Measurements from ENCODE around the gene ACSF3.

Gene ACSF3

DNA sequence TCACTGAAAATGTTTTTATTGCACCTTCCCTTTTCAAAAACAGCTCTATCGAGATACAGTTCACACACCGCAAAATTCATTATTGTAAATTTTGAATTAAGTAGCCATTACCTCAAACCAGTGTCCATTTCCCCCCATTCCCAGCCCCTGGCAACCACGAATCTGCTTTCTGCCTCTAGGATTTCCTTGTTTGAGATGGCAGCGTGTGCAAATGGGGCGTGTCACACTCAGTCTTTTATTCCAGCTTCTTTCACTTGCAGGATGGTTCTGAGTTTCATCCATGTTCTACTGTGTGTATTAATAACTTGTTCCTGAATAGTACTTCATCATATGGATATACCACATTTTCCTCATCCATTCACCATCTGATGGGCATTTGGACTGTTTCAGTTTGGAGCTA lies 14.8 kb downstream of the ACSF3 start:
- no peak for DNase-seq (ENCODE audit: low read depth in 3 of 3, low spot score in 1 of 3)

DNA sequence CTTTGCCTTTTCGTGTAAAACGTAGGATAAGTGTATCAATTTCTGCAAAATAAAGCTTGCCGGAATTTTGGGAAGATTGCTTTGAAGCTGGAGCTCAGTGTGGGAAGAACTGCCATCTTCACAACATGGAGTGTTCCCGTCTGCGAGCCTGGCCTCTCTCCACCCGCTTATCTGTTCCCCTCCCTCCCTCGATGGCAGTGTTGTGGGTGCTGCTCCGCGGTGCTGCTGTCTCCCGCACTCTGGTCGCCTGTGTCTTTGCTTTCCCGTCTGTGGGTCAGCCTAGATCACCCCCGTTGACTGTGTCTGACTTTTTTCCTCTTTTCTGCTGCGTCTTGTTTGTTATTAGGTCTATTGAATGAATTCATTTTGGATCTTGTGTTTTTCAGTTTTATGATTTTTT lies 17.0 kb downstream of the ACSF3 start:
- DNase-seq (ENCODE audit: low read depth in 3 of 3, low spot score in 1 of 3) = no peak

DNA sequence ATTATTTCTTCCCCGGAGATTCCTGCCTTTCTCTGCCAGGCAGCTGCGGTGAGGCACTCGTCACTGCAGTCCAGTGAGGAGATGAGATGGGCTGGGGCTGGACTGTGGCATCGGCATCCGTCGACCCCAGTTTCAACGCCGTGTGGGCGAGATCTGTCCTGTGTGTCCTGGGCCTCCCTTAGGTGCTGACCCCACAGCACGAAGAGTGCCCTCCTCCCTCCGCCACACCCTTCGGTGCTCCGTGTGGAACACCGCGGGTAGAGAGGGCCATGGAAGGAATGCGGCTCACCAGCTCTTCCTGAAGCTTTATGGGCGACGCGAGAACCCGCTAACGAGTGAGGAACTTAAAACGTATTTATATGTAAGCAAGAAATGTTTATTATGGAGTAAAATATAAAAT lies 17.6 kb downstream of the ACSF3 start:
- DNase-seq (ENCODE audit: low read depth in 3 of 3, low spot score in 1 of 3) = no peak

DNA sequence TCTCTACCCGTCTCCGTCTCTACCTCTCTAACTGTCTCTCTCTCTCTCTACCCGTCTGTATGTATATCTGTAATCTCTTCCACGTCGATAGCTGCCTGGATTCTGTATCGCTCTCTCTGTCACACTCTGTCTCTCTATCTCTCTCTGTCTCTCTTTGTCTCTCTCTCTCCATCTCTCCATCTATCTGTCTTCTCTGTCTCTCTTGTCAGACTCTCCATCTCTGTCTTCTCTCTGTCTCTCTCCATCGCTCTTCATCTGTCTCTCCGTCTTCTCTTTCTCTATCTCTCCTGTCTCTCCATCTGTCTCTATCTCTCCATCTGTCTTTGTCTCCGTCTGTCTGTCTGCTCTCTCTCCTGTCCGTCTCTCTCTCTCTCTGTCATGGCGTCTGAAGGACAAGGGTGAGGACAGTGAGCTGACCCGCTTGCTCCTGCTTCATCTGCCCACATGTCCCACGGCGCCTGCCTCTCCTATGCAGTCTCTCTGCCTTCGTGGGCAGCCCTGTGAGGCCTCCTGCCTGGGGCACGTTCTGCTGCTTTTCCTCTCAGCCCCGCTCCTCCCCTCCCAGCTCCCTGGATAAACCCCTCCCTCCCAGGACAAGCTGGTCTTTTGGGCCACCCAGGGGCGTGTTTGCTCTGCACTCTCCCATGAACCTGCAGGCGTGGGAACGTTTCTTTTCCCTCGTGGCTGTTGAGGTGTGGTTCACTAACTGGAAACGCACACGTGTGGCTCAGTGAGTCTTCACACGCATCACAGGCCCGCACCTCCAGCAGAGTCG lies 18.9 kb downstream of the ACSF3 start:
- no peak for DNase-seq (ENCODE audit: low read depth in 3 of 3, low spot score in 1 of 3)

DNA sequence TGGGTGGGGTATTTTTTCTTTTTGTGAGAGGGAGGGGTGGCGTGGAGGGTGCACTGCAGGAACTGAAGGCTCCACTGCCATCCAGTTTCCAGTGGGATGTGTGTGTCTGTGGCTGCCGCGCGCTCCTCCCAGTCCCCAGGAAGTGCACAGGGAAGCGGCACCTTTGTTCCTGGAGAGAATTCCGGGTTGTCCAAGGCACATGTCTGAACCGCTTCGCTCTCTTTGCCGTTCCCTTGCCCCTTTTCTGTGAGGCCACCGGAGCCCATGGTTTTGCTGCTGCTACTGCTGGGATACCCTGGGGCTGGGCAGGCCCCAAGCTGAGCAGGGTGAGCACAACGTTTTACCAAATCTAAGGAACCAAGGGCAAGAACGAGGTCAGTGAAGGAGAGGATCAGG lies 19.5 kb downstream of the ACSF3 start:
- no peak for DNase-seq (ENCODE audit: low read depth in 3 of 3, low spot score in 1 of 3)

DNA sequence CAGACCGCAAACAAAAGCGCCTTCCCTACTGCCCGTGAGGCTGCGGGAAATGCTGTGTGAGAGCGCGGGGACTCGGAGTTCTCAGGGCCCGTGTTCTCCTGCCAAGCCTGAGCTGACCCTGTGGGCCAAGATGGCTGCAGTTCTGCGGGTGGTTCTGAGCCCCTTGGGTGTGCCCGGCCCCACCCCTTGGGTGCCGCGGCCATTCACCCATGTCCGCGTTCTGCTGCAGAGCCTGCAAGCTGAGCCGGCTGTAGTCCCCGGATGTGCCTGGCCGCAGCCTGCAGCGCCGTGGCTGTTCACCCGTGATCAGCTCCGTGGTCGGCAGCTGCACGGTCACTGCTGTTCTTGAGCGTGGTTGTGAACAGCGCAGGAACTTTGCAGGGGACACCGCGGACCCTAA lies 20.0 kb downstream of the ACSF3 start:
- DNase-seq (ENCODE audit: low read depth in 3 of 3, low spot score in 1 of 3) = no peak

DNA sequence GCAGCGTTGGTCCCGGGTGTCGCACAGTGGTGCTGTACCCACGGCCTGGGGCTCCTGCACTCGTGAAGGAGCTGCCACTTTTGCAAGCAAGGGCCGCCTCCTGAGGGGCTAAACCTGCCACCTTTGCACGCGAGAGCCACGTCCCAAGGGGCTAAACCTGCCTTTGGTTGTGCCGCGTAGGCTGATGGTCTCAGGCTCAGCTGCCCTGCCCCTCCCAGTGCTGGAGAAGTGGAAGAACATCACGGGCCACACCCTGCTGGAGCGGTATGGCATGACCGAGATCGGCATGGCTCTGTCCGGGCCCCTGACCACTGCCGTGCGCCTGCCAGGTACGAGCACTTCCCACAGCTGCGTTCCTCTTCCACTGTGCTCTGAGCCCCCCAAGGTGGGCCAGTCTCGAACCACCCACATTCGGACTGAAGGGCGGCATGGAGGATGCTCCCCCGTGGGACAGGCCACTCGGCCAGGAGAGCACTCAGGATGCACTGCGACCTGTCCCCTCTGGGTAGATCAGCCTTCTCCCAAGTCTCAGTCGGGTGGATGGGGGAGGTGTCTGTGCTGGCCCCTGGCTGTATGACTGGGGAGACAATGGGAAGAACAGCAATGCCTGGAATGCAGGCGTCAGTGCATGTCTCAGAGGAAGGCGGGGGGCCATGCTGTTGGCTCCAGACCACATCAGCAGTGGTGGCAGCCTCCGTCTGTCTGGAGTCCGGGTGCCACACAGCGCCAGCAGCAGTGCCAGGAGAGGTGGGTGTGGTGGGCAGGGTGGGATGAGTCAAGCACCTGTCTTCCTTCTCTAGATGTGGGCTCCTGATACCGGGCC lies 20.7 kb downstream of the ACSF3 start:
- DNase-seq (ENCODE audit: low read depth in 3 of 3, low spot score in 1 of 3) = no peak

DNA sequence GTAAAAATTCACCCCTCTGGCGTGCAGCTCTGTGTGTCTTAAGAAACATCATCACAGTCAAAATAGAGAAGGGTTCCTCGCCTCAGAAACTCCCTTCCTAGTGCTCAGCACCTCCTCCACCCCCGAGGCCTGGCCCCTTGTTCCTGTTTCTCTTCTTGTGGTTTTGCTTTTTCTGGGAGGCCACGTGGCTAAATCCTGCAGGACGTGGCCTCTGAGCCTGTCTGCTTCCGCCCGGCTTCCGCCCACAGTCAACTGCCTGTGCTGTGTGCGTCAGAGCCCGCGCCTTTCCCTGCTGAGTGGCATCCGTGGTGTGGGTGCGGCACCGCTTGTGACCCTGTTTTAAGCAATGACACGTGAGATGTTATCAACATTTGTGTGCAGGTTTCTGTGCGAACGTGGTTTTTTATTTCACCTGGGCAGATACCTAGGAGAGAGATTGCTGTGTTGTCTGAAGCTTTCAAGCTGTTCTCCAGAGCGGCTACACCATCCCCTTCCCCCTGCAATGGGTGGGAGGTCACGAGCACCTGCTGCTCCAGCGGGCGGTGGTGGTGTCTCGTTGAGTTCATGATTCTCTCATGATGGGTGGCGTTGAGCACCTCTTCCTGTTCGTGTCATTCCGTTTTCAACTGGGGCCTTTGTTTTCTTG lies 21.7 kb downstream of the ACSF3 start:
- DNase-seq (ENCODE audit: low read depth in 3 of 3, low spot score in 1 of 3) = peak; percentile 59 to 74 (median 72)

DNA sequence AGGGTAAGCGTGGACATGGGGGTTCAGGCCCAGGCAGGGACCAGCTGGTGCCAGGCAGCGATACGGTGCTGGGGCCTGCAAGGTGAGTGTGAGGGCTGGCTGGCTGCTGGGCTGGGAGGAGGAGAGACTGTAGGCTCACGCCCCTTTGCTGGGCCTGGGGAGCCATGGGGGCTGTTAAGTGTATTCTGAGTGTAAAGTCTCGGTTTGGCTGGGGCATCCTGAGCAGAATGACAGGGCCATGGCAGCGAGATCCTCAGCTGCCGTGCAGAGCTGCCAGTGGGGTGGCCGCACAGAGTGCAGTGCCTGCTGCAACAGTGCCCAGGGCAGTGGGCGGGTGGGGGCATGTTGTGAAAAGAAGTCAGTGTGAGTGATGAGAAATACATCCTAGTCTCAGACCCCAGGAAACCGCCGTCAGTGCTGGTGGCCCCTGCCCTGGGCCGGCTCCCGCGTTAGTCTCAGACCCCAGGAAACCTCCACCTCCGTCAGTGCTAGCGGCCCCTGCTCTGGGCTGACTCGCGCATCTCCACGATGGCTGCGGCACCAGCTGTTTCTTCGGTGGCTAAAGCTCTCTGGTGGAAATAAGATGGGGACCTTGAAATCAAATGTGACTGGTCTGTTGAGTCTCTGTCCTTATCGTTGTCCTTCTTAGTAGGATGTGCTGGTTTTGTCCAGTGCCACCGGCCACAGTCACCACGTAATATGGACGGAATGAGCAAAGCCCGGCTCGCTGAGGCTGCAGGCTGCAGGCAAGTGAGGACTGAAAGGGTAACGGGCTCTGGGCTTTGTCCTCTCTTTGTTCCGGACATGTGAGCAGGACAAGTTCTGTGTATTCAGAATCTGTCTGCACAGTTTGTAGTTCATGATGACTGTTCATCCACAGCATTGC lies 22.9 kb downstream of the ACSF3 start:
- no peak for DNase-seq (ENCODE audit: low read depth in 3 of 3, low spot score in 1 of 3)

DNA sequence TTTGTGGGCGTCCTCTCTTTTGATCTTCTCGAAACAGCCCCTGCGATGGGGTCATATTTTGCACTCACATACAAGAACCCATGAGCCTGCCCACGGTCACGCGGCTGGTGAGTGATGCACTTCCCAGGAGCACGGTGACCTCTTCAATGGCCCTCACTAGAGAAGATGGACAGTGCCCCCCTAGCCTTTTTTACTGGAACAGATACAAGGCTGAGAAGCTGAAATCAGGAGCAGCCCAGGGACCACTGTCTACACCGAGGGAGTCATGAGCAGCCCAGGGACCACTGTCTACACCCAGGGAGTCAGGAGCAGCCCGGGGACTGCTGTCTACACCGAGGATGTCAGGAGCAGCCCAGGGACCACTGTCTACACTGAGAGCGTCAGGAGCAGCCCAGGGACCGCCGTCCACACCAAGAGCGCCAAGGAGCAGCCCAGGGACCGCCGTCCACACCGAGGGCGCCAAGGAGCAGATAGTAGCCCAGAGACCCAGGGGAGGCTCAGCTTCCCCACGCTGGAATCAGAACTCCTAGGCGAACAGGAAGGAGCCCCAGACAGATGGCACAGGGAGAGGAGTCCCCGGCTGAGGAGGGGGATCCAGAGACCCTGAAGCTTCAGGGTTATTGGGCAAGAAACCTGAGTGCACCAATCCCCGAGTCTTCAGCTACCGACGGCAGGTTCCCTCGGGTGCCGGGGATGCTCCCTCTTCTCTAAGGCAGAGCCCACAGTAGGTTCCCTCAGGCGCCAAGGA lies 23.7 kb downstream of the ACSF3 start:
- DNase-seq (ENCODE audit: low read depth in 3 of 3, low spot score in 1 of 3) = no peak

DNA sequence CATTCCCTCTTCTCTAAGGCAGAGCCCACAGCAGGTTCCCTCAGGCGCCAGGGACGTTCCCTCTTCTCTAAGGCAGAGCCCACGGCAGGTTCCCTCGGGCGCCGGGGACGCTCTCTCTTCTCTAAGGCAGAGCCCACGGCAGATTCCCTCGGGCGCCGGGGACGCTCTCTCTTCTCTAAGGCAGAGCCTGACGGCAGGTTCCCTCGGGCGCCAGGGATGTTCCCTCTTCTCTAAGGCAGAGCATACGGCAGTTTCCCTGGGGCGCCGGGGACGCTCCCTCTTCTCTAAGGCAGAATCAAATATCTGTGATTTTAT lies 24.3 kb downstream of the ACSF3 start:
- no peak for DNase-seq (ENCODE audit: low read depth in 3 of 3, low spot score in 1 of 3)

DNA sequence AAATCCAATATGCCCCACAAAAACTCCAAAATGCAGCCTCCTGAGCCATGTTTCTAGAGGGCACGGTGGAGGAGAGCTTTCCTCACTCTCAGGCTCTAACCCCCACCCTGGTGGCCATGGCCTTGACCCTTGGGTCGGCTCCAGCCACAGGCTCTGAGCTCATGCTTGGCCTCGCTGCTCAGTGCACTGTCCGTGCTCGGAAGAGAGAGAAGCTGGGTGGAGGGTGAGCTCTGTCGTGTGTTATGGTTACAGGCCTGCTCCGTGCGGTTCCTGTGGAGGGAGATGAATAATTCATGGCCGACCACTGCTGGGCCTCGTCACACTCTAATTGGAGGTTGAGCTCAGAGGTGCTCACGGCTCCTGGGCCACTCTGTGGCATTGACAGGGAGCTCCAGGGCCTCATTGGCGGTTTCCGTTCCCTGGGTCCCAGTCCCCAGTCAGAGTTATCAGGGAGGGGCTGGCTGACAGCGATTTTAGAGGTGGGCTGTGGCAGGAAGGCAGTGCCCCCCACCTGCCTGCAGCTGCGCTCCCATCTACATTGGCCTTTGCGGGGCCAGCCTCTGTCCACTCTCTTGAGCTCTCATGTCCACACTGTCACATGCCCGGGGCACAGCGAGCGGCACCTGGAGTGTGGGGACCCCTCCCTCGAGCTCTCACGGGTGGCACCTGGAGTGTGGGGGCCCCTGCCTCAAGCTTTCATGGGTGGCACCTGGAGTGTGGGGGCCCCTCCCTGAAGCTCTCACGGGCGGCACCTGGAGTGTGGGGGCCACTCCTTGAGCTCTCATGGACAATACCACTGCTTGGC lies 24.9 kb downstream of the ACSF3 start:
- no peak for DNase-seq (ENCODE audit: low read depth in 3 of 3, low spot score in 1 of 3)

DNA sequence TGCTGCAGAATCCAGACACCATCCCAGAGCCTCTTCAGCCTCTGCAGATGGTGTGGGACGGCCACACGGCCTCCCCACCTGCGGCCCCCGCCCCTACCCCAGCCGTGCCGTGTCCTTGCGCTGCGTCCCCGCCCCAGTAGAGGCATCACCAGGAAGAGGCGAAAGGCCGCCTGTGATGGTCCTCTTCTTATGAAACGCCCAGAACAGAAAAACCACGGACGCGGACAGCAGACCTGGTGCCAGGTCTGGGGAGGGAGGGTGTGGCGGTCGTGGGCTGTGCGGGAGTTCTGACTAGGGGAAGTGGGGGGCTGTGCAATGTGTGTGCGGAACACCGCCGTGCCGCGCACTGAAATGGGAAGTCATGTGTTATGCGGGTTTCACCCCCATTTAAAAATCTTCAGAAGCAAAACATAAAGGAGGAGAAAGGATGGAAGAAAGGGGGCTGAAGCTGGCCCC lies 25.5 kb downstream of the ACSF3 start:
- no peak for DNase-seq (ENCODE audit: low read depth in 3 of 3, low spot score in 1 of 3)

DNA sequence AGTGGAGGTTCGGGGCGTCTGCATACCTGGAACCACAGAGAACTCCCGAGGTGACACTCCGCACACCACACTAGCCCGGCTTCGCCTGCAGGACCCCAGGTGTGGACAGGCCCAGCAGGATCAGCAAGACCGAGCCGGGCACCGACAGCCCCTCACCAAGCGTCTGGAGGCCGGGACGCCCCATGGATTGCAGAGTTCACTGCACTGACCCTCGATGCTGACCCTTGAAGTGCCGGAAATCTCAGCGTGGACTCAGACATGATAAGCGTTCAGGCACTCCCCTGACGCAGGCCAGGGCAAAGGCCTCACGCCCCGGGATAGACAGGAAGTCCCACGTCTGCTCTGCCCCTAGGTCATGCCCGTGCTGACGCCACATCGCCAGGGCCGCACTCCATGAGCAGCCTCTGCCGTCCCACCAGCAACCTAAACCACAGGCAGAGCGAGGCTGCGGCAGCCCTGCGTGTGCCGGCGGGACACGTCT lies 26.0 kb downstream of the ACSF3 start:
- DNase-seq (ENCODE audit: low read depth in 3 of 3, low spot score in 1 of 3) = no peak

DNA sequence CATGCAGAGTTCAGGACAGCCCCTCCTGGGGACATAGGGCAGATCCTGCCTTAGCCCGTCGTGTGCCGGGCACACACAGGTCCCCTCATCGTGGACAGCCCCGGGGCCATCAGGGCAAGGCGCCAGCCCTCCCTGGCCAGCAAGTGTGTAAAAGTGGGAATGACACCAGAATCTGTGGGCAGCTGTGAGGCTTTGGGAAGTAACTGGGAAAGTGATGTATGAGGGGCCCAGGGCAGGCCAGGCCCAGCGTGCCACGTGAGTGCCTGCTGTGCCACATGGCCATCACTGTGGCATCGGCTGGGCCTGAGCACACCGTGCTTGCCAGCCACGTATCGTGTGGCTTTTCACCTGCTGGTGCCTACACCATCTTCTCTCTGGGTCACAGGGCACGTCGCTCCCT lies 26.6 kb downstream of the ACSF3 start:
- no peak for DNase-seq (ENCODE audit: low read depth in 3 of 3, low spot score in 1 of 3)

DNA sequence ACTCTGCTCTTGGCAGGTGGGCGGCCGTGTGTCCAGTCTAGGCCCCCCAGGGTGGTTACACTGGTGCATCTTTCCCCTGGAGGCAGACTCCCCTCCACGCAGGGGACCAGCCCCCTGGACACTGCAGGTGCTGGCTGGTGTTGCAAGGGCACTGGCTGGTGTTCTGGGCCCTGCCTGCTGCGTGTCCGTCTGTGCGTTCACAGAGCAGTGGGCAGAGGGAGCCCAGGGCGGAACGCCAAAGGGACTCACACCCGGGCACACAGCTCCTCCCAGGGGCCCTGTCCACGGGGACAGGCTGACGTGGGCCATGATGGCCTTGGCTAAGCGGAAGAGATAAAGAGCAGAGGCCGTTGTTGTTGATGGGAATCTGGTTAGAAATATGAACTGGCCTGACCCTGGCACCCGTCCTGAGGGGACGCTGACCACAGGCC lies 27.3 kb downstream of the ACSF3 start:
- no peak for DNase-seq (ENCODE audit: low read depth in 3 of 3, low spot score in 1 of 3)

DNA sequence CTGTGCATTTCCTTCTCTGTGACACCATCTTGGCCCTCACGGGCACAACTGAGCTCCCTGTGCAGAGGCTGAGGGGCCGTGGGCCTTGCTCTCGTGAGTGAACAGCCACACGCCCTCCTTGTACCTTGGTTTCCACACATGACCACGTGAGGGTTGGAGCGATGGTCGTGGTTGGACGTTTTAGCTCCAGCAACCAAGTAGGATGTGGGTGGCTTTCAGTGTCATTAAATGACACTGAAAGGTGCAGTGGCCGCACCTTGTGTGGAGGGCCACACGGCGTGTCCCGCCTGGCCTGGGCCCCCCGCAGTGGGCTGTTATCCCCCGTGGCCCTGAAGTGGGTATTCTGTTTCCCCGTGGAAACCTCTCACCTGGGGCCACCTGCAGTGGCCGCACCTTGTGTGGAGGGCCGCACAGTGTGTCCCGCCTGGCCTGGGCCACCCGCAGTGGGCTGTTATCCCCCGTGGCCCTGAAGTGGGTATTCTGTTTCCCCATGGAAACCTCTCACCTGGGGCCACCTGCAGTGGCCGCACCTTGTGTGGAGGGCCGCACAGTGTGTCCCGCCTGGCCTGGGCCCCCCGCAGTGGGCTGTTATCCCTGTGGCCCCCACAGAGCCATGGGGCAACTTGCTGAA lies 28.2 kb downstream of the ACSF3 start:
- no peak for DNase-seq (ENCODE audit: low read depth in 3 of 3, low spot score in 1 of 3)

DNA sequence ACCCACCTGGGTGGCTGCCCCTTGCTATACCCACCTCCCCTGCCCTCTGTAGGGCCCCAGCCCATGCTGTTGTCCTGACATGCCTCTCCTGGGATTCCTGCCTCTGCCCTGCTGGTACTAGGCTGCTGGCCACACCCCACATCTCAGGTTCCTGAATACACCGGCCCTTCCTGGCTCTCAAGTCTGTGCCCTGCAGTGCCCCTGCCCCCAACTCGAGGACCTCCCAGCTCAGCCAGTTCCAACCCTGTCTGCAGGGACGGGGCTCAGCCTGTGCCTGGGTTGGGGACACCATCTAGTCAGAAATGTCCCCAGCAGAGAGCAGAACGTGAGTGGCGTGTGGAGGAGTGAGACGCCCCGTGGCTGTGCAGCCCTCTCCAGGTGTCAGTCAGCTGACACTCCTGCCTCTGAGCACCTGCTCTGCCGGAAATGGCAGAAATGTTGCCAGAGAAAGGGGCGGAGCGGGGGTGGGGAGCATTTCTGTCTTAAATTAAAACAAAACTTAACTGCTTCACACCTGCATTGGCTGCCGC lies 28.7 kb downstream of the ACSF3 start:
- peak; percentile 29 to 48 (median 29) for DNase-seq (ENCODE audit: low read depth in 3 of 3, low spot score in 1 of 3)
